Central memory CD4-positive, alpha-beta T cell (primary cell): ENCODE data around the gene KIF21B.
"Not testable (repeated sequence)": the region's sequence is repeated elsewhere in the genome, so short reads cannot be mapped to it uniquely, and the experiment has no call there.

Experiments used
- DNase-seq: peaks from one replicate; pipeline ENCODE4 v3.0.0; 2022

Gene KIF21B

DNA sequence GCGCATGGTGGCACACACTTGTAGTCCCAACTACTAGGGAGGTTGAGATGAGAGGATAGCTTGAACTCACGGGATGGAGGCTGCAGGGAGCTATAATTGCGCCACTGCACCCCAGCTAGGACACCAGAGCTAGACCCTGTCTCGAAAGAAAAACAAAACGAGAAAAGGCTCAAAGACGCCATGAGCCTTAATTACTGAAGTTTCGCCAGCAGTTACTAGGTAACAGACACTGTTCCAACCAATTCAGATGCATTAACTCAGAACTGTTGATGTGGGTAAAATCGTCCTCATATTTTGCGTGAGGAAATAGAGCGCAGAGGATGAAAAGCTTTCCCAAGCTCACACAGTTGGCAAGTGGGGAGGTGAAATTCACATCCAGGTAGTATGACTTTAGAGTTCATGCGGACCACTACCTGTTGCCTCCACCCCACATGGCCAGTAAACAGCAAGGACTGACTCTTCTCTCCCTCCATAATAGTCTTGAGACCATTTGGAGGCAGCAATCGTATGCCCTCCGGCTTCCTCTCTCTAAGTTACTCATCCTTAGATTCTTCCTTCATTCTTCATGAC lies 88.8 kb downstream of the KIF21B start:
- DNase-seq = no peak

DNA sequence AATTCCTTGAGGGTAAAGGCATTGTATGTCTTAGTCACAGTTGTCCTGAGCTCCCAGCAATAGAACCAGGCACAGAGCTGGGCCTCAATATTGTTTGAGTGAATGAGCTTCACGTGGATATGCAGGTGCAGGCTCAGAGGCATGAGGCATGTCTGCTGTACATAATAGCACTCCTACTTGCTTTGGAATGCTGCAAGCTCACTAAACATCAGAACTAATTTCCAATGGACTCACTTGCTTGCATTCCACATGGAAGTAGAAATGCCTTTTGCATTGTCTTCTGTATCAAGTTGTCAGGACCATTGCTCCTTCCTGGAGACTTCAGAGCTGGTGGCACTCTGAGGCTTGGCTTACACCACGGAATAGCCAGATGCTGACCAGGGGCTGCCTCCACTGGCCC lies 91.7 kb downstream of the KIF21B start:
- DNase-seq = no peak

DNA sequence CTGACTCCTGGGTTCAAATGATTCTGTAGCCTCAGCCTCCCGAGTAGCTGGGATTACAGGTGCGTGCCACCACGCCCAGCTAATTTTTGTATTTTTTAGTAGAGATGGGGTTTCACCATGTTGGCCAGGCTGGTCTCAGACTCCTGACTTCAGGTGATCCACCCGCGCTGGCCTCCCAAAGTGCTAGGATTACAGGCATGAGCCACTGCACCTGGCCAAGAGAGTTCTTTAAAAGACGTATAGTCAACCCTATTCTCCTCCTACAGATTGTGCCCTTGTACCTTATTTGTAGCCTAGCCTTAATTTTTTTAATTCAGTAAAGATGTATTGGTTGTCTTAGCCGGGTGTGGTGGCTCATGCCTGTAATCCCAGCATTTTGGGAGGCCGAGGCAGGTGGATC lies 93.2 kb downstream of the KIF21B start:
- DNase-seq = not testable (repeated sequence)

DNA sequence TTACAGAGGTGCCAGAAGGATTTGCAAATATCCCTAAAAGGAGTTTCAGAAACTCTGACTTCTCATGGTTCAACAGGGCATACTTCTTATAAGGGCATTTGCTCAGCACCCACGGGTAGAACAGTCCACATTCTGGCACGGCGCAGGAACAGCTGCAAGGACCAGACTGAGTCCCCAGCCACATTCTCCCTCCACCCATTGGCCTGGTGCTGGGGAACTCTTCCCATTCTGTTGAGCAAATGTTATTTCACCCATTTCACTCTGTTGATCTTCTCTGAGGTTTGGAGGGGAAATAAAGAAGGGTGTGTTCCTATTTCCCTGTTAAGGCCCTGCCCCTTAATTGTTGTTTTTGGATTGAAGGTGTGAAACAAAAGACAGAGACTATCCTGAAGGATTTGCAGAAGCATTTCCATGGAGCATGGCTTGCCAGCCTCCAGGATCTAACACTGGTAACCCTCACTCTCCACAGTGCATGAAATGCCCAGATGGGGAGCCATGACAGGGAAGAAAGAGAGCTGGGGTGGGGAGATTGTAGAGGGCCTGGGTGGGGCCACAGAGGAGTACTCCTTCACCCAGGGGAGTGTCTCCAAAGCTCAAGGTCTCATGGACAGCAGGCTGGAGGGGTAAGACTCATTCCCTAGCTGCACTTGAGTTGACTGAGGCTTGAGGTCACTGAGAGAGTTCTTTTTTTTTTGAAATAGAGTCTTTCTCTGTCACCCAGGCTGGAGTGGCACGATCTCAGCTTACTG lies 93.8 kb downstream of the KIF21B start:
- DNase-seq = no peak

DNA sequence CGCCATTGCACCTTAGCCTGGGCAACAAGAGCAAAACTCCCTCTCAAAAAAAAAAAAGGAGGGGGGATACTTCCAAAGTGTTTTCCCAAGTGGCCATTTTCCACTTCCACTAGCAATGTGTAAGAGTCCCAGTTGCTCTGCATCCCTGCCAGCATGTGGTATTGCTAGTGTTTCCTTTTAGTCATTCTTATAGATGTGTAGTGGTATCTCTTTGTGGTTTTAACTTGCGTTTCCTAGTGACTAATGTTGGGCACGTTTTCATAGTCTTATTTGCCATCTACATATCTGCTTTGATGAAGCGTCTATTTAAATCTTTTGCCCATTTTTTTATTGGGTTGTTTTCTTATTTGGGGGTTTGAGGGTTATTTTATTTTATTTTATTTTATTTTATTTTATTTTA lies 97.7 kb downstream of the KIF21B start:
- DNase-seq = no peak

DNA sequence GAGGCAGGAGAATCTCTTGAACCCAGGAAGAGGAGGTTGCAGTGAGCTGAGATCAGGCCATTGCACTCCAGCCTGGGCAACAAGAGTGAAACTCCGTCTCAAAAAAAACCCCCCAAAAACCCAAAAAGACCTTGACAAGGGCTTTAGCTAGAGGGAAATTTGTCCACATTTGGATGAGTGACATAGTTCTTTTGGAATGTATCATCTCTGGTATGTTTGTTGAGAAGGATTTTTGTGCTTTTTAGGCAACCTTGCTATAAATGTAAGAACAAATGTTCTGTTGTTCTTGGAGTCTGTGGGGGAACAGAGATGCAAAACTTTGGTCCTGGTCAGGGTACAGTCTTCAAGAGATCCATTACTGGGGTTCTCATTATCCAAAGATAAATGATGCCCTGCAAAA lies 99.9 kb downstream of the KIF21B start:
- no peak for DNase-seq

DNA sequence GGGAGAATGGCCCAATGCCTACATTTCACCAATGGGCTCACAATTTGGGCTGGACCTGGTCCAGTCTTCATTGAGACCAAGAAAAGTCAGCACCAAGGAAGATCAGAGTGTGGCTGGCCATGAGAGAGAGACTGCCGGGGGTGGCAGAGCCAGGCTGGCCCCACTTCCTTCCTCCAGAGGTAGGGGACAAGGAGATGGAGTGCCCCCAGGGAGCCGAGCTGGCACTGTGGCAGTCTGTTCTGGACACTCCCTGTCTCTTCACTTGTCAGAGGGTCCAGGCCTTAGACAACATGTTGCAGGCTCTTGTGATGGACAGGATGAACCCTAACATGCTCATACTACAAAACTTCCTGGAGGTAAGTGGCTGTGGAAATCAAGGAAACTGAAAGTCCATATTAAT lies 101.1 kb downstream of the KIF21B start:
- no peak for DNase-seq

DNA sequence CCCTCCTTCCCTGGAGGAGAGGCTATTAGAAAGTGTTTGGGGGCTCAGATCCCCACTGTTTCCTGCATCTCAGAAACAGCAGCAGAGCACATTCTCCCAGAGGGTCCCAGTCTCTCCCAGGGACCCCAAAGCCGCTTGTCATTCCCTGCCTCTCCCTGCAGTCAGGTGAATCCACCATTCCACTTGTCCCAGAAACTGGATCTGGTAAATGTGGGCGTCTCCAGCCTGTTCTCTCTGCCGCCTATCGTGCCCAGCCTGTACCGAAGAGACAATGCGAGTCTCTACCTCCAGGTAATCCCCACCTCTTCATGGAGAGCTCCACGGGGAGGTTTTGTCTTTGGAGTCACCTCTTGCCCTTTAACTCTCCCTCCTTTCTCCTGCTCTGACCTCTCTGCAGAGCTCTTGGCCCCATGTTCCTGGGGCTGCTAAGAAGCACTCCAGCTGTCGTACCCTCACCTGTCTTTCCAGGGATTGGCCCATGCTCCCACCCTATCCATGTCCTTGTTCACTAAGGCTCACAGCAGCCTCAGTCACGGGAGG lies 101.9 kb downstream of the KIF21B start:
- no peak for DNase-seq
